NCI-H1417 (cell line): ENCODE measurements around the gene GTPBP6.
"Not testable (repeated sequence)": the region's sequence is repeated elsewhere in the genome, so short reads cannot be mapped to it uniquely, and the experiment has no call there.

Experiments used
- DNase-seq, 3 experiments: peaks; one replicate each; lab custom pipeline; 2025; lab: John Stamatoyannopoulos, UW

The GTPBP6 gene

DNA sequence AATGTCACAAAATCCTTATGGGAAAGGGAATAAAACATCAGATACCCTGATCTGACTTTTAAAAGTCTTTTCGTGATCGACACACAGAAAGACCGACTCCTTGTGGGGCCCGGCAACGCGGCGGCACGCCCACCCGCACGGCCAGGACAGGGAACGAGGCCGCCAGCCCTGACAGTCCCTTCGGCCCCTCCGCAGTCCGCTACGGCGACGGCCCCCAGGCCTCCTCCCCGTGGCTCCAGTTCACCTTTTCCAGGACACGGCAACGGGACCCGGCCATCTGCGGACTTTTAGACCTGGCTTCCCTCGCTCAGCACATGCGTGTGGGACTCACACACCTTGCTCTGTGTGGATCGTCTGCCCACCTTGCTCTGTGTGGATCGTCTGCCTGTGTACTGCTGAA lies 33.6 kb upstream of the GTPBP6 start:
- no peak for DNase-seq

DNA sequence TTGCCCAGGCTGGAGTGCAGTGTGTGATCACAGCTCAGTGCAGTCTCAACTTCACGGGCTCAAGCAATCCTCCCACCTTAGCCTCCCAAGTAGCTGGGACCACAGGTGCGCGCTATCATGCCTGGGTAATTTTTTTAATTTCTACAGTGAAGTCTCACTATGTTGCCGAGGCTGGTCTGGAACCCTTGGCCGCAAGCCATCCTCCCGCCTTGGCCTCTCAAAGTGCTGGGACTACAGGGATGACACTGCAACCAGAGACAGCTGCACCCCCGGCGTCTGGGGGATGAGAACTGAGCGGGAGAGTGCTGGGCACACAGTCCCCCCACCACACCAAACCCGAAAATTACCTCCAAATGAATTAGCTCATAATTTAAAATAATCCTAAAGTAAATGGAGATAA lies 33.1 kb upstream of the GTPBP6 start:
- no peak for DNase-seq

DNA sequence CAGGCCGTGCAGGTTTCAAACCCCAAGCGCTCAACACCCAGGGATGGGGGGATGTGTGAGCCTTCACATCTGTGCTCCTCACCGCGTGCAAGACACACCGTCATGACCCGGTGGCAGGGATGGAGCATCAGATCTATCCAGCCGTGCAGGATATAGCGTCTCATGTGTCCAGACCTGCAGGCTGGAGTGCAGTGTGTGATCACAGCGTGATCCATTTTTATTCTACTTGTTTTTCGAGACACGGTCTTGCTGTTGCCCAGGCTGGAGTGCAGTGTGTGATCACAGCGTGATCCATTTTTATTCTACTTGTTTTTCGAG lies 32.7 kb upstream of the GTPBP6 start:
- DNase-seq: not testable (repeated sequence)

DNA sequence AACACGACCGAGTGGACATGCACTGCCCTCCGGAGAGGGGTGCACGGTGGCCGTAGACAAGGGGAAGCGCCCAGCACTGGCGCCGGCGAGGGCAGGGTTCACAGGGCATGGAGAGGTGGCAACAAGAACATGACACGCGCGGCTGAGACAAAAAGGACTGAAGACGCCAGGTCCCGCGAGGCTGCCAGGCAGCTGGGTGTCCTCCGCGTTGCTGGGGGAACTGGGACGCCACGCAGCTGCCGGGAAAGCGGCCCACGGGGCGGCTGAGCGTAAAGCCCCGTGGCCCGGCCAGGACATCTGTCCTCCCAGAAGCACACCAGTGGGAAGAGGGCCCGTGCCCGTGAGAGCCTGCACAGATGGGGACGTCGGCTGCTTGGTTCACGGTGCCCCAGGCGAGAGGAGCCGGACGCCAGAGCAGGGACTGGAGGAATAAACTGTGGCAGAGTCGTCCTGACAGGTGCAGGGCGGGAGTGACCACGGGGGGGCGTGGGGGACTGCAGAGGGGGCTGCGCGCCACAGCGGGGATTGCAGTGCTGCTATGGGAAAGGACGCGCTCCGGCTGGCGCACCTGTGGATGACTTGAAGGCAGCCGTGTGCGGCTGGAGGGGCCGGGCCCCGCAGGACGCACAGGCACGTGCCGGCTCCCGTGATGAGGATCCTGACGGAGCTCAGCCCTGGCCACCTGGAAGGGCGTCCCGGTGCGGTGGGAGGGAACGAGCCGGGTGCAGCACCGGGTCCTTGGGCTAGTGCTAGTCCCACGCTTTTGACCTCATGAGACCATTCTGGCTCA lies 32.1 kb upstream of the GTPBP6 start:
- no peak for DNase-seq

DNA sequence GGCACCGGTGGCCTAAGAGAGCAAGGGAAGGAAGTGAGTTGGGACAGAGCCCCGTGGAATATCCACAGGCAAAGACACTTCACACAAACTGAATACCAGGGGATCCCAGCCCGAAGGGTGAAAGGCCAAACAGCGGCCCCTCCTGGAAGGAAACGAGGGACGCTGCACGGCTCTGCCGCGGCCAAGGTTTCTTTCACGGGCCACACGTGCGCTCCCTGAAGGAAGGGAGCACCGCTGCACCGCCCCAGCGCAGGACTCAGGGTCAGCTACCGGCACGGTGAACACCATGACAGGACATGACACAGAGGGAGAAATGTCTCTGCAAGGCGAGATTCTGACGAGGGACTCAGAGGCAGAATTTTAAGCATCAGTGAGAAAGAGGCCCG lies 31.5 kb upstream of the GTPBP6 start:
- DNase-seq: no peak

DNA sequence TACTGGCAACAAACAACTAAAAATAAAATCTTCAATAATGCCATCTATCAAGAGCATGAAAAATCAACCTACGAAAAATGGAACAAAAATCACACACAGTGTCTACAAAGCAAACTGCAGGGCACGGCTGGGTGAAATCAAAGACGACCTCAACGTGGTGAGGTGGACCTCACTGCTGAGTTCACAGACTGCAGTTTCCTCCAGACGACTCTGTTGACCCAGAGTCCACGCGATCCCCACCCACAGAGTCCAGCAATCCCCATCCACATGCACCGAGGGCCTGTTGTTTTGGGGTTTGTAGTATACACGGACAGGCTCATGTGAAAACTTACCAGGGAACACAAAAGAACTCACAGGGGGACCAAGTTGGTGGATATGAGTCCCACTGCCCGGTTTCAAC lies 31.1 kb upstream of the GTPBP6 start:
- DNase-seq: no peak

DNA sequence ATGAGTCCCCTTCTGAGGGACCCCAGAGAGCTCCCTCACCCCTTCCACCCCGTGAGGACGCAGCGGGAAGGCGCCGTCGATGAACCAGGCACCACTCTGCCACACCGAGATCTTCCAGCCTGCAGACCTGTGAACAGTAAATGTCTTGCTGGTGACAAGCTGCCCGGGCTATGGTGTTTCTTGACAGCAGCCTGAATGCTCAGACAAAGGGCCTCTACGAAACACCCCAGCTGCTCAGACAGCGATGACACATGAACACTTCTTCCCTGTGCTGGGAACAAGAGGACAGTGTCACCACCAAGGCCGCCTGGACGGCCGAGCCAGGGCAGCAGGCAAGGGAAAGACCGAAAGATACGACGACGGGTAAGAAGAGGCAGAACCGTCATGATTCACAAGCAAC lies 30.6 kb upstream of the GTPBP6 start:
- DNase-seq: no peak

- DNase-seq: no peak
Observed at GRCh38 chrX:348461-349117, 30.0 kb upstream of the GTPBP6 start.

GRCh38 chrX:347351-348117 lies 28.9 kb upstream of the GTPBP6 start:
- no peak for DNase-seq

DNA sequence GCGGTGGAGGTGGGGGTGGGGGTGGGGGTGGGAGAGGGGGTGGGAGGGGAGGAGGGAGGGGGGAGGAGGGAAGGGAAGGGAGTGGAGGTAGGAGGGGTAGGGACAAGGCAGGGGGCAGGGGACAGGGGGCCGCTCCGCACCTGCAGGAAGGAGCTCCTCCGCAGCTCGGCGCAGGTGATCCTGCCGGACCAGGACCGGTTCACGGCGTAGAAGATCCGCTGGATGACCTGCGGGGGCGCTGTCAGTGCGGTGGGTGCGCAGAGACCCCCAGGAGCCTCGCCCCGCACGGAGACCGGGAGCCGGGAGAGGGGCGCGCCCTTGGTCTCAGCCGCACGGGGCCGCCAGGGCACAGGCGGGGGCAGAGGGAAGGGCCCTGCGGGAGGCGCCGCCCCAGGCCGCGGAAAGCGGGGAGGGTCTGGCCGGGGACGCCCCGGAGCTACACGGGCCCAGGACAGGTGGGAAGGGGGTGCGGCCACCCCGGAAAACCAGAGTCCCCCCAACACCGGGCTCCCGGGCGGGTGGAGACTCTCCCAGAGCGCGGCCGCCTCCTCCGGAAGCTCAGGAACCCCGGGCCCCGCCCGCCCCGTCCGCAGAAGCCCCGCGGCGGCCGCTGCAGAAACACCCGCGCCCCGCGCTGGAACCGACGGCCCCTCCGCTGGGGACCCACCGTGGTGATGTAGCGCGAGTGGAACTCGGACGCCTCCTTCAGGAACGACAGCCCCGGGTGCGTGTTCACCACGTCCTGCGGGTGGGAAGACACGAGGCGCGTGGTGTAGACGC lies 27.6 kb upstream of the GTPBP6 start:
- DNase-seq: no peak

DNA sequence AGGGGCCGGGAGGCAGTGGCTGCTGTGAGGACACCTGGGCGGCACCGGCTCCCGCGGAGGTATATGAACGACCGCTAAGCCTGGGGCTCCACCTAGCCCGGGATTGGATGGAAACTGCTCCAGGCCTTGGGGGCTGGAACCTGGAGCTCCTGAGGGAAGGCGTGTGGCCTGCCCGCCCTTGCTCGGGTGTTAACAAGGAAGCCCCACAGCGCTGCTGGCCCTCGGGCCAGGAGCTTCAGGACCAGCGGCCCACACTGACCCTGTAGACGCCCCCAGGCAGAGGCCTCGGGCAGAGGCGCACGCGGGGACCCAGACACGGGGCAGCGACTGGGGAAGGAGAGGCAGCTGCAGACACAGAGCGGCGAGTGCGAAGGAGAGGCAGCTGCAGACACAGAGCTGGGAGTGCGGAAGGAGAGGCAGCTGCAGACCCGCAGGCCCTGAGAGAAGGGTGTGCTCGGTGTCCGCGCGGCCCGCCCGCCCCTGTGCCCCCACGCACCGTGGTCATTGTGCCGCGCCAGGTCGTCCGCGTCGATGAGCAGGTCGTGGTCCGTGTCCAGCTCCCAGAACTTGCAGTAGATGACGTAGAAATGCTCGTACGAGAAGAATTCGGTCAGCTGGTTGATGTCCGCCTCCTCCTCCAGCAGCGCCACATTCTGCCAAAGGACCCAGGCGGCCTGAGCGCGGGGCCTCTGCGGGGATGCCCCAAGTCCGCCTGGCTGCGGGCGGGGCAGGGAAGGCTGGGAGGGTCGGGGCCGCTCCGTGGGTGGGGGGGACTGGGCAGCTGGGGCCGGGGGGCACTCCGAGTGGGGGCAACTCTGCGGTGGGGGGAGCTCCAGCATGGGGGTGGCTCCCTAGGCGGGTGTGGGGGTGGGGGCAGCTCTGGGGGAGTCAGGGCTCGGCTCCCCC lies 26.7 kb upstream of the GTPBP6 start:
- no peak for DNase-seq

DNA sequence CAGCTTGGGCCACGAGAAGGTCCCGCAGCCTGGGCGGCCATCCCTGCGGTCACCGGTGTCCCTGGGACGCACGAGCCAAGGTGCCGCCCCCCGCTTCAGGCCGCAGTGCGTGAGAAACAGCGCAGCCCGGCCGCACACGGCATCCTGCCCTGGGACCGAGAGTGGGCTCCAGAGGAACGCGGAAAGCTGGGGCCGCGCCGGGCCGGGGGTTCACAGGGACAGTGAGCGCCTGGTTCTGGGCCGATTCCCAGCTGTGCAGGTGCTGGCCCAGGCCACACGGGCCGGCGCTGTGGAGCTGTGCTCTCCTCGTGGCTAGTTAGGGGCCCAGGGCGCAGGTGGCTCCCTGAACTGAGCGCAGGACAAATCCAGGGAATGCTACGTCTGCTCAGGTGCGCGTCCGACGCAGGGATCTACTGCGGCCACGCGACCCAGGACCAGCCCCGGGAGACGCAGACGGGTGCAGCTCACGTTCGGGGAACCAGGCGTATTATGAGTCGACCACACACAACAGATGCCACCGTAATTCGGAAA lies 25.8 kb upstream of the GTPBP6 start:
- no peak for DNase-seq

DNA sequence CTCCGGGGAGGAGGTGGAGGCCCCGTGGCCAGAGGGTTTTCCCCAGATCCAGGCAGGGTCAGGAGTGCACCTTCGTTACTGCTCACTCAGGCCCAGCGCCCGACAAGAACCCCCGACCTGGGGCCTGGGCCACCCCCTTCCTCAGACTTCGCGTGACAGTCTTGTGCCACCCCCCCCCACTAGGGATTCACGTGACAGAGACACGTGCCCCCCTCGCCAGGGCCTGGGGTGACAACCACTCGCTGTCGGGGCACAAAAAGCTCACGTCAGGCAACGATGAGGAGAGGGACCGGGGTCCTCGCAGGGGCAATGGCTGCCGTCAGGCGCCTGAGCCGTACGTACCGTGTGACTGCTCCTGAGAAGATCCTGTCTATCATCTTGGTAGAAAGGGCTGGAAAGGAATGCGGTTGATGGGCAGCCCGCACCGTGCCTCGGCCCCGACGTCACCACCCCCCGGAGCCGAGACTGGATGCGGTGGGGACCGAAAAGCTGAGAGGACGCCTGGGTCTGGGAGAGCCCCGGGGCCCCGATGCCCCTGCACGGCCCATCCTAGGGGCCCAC lies 23.0 kb upstream of the GTPBP6 start:
- DNase-seq: no peak

- no peak for DNase-seq
Observed at GRCh38 chrX:340641-341423, 22.2 kb upstream of the GTPBP6 start.

- DNase-seq: no peak
Observed at GRCh38 chrX:340121-340520, 21.5 kb upstream of the GTPBP6 start.

DNA sequence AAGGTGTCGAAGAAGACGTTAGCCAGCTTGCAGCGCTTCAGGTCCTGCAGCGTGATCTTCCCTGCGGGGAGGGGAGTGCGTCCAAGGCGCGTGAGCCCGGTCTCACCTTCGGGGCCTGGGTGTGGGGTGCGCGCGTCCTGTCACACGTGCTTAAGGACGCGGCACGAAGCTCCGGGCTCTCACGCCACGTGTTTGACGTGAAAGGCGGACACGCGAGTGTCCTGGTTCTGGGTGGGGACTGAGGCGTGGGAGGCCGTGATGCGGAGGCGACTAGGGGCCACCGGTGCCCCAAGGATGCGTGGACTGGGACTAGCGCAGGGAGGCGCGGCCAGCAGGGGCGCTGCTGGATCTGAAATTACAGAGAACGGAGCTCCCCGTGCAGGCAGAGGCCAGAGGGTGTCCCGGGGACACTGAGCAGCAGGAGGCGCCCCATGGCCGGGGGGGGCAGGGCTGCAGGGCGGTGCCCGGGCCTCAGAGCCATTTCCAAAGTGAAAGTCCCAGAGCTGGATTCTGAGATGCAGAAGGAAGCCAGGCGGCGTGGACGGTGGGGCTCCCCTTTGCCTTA lies 20.3 kb upstream of the GTPBP6 start:
- no peak for DNase-seq

DNA sequence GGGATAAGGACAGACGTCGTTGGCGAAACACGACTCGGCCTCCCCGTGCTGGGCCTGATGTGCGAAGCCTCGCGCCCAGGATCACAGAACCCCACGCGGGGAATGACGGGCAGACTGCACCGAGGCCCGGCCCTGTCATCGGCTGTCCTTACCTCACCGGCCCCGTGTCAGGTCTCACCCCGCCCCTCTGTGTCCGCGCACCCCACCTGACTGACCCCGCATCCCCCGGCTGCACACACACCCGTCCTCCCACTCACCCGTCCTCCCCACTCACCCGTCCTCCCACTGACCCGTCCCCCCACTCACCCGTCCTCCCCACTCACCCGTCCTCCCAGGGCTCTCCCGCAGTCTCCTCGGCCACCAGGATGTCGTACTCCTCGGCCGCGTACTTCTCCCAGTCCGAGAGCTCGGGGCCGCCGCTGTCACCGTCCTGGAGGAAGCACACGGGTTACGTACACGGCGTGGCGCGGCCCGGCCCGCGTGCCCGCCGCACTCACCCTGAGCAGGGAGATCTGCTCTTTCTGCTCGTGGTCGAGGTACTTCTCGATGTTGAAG lies 19.8 kb upstream of the GTPBP6 start:
- DNase-seq: no peak

DNA sequence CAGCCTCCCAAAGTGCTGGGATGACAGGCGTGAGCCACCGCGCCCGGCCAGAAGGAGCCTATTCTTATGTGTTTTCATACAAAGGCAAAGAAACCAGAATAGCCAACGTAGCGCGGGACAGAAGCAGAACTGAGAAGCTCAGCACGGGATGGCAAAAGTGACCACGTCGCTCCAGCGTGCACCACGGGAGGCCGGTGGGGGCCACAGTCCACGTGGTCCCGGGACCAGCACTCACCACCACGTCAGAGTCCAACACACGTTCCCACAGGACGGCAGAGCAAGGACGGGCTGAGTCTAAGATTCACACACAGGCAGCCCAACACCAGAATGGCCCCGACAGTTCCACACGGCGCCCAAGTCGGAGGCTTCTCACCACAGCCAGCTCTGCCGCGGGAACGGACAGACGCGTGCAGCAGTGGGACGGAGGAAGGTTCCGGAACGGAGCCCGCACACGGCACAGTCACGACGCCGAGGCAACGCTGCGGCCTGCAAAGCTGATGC lies 18.8 kb upstream of the GTPBP6 start:
- no peak for DNase-seq

GRCh38 chrX:336227-336626 lies 17.6 kb upstream of the GTPBP6 start:
- no peak for DNase-seq
